GM12891 (cell line): Measurements from ENCODE around the gene ADGRD2.
"Not testable (repeated sequence)": the region's sequence is repeated elsewhere in the genome, so short reads cannot be mapped to it uniquely, and the experiment has no call there.

ENCODE experiments used
- DNase-seq: peaks from one replicate; pipeline ENCODE4 v3.0.0; 2011; ENCODE audit warnings: low spot score; ENCODE audit not compliant: insufficient read length
- FAIRE-seq: peaks from 2 replicates; lab custom pipeline; 2011; peaks lifted over from hg19 to GRCh38; lab: Jason Lieb, UNC
- PAX5 ChIP-seq: IDR thresholded peaks from 2 replicates; pipeline ENCODE4 v1.6.1; 2011; ENCODE audit warnings: low read length, moderate library complexity, mild to moderate bottlenecking; ENCODE audit not compliant: insufficient read depth, severe bottlenecking
- POLR2A ChIP-seq: IDR thresholded peaks from 2 replicates; pipeline ENCODE4 v1.6.1; 2011; ENCODE audit warnings: low read depth, low read length, control low read depth
- POLR2AphosphoS5 ChIP-seq: IDR thresholded peaks from 2 replicates; pipeline ENCODE4 v1.6.1; 2011; ENCODE audit warnings: low read depth, low read length, control low read depth
- POU2F2 ChIP-seq: IDR thresholded peaks from 2 replicates; pipeline ENCODE4 v1.6.1; 2011; ENCODE audit warnings: low read depth, mild to moderate bottlenecking, control low read depth, low read length, moderate library complexity
- SPI1 ChIP-seq: IDR thresholded peaks from 2 replicates; pipeline ENCODE4 v1.6.1; 2011; ENCODE audit warnings: low read depth, low read length, control low read depth
- TAF1 ChIP-seq: IDR thresholded peaks from 2 replicates; pipeline ENCODE4 v1.6.1; 2011; ENCODE audit warnings: low read depth, low read length, control low read depth

Gene ADGRD2

DNA sequence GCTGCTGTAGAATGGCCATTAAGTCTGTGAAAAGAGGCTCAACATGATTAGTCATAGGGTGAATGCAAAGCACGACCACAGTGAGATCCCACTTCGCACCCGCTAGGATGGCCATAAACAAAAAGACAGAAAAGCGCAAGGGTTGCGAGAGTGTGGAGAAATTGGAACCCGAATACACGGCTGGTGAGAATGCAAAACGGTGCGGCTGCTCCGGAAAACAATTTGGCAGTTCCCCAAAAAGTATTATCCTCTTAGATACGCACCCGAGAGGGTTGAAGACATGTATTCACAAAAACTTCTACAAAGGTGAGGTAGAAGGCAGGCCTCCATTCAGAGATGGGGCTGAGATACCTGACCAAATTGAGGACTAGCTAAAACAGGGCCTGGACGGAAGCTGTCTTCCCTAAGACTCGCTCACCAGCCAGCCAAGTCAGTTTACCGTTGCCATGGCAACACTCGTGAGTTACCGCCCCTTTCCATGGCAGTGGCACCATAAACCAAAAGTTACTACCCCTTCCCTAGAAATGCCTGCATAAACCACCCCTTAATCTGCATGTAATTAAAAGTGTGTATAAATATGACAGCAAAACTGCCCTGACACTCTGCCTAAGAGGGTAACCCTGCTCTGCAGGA lies 34.3 kb upstream of the ADGRD2 start:
- no peak for FAIRE-seq
- no peak for TF ChIP-seq POLR2AphosphoS5
- no peak for TF ChIP-seq PAX5
- DNase-seq = no peak

DNA sequence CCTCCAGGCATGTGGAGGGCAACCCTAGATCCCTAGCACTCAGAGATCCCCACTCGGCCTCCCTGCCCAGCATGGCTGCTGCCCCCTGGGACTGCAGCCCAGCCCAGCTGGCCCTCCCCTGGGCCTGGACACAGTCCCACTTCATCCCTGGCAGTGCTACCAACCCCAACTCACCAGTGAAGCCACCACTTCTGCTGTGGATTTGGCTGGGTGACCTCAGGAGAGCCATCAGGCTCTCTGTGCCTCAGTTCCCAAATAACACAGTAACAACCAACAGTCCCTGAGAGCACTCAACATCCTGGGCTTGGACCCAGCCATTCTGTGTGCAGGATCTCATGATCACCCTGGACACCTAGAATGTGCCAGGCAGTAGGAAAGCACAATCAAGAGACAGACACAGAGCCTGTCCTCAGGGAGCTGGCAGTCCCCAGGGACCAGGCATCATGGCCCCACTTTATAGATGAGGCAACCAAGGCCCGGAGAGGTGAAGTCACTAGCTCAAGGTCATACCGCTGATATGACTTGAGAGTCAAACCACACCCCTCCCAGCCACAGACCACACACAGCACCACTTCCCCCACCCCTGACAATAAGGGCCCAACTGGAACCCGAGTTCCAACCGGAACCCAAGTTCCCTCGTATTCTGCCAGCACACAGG lies 30.3 kb upstream of the ADGRD2 start:
- FAIRE-seq (no peak), DNase-seq (no peak)
- TF ChIP-seq SPI1 = no peak

DNA sequence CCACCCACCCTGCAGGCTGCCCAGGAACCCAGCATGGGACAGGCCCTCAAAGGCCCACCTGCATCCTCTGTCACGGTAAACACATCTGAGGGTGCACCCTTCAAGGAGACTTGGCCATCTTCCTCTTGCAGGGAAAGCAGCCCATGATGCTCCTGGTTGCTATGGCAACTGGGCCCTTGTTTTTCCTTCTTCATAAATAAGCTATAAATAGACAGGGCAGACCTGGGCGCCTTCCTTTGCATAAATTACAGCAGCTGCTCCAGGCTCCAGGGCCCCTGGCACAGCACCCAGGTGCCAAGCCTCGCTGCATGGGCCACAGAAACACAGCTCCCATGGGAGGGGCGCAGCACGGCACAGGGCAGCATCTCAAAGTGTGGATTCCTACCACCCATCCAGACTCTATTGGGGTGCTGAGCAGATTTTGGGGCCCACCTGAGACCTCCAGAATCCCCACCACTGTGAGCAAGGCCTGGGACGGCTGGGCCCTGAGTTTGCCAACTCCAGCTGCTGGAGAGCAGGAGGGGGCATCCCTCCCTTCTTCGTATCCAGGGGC lies 29.2 kb upstream of the ADGRD2 start:
- TF ChIP-seq POLR2AphosphoS5 (no peak), SPI1 (no peak), POU2F2 (no peak), PAX5 (no peak)
- no peak for FAIRE-seq
- no peak for DNase-seq

DNA sequence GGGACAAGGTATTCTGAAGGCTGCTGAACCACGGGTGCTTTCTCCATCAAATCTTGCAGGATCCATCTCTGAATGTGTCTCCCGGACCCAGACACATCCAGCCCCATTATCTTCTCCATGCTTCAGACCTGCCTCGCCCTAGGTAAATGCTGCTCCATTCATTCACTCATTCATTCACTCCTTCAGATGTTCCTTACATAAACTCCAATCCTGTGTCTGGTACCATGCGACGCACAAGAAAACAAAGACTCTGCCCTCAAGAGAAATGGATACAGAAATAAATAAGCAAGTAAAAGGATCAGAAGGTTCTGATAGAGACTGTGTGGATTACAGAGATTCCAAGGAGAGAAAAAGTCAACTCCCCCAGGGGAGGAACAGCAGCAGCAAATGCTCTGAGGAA lies 27.1 kb upstream of the ADGRD2 start:
- DNase-seq (no peak), FAIRE-seq (no peak)
- TF ChIP-seq TAF1 (no peak), POLR2A (no peak), POU2F2 (no peak), SPI1 (no peak), POLR2AphosphoS5 (no peak), PAX5 (no peak)

DNA sequence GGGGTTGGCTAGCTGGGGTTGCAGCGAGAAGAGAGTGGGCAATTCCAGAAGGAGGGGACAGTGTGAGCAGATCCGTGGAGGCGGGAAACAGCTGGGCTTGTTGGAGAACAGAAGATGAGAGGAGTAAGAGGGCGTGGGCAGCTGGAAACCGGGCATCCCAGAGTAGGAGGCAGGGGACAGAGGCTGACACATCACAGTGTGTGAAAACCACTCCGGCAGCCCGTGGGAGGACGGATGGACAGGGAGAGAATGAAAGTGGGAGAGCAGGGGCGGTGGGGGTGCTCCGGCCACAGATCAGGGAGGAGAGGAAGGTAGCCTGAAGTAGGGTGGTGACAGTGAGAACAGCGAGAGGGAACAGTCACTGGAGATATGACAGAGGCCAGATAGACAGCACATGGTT lies 26.7 kb upstream of the ADGRD2 start:
- TF ChIP-seq PAX5 (no peak), POLR2AphosphoS5 (no peak), POU2F2 (no peak), POLR2A (no peak), TAF1 (no peak), SPI1 (no peak)
- DNase-seq (no peak), FAIRE-seq (no peak)

DNA sequence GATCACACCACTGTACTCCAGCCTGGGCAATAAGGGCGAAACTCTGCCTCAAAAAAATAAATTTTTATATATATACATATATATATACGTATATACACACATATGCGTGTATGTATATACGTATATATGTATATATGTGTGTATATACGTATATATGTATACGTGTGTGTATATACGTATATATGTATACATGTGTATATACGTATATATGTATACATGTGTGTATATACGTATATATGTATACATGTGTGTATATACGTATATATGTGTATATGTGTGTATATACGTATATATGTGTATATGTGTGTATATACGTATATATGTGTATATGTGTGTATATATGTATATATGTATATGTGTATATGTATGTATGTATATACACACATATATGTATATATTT lies 24.5 kb upstream of the ADGRD2 start:
- DNase-seq = not testable (repeated sequence)

DNA sequence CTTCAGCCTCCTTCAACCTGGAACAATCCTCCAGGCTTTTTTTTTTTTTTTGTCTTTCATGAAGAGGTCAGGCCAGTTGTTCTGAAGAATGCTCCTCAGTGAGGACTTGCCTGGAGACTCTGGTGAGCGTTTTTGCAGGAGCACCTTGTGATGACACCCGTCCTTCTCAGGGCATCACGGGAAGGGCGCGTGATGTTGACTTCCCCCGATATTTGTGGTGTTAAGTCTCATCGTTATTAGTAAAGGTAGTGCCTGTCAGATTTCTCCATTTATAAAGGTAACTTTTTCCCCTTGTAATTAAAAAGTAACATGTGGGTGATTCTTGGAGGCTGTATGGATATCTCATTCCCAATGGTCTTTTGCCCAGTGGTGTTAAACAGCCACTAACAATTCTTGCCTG lies 23.9 kb upstream of the ADGRD2 start:
- DNase-seq = no peak
- FAIRE-seq = no peak
- no peak for TF ChIP-seq POLR2AphosphoS5
- TF ChIP-seq POU2F2 = no peak
- TF ChIP-seq PAX5 = no peak
- no peak for TF ChIP-seq TAF1
- TF ChIP-seq POLR2A = no peak
- TF ChIP-seq SPI1 = no peak

More for the DNA sequence above, 24.5 kb upstream of the ADGRD2 start:
- not testable (repeated sequence) for FAIRE-seq

DNA sequence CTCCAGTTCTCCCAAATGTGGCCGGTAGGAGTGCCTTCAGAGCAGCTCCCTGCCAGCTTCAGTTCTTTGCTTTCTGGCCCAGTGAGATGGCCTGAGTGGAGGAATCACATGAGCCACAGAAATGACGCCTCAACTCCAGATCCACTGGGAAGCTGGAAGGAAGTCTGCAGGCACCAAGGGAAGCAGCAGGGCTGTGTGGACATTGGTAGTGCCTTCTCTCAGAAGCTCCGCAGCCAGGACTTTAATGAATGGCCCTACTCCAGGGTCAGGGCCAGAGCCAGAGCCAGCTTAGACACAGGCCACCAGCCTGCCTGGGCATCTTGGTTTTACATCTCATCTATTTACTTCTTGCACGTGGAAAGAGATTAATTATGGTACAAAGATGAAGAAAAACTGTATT lies 23.0 kb upstream of the ADGRD2 start:
- DNase-seq = no peak
- no peak for FAIRE-seq
- TF ChIP-seq SPI1 (no peak), PAX5 (no peak), POU2F2 (no peak), POLR2AphosphoS5 (no peak), TAF1 (no peak), POLR2A (no peak)

DNA sequence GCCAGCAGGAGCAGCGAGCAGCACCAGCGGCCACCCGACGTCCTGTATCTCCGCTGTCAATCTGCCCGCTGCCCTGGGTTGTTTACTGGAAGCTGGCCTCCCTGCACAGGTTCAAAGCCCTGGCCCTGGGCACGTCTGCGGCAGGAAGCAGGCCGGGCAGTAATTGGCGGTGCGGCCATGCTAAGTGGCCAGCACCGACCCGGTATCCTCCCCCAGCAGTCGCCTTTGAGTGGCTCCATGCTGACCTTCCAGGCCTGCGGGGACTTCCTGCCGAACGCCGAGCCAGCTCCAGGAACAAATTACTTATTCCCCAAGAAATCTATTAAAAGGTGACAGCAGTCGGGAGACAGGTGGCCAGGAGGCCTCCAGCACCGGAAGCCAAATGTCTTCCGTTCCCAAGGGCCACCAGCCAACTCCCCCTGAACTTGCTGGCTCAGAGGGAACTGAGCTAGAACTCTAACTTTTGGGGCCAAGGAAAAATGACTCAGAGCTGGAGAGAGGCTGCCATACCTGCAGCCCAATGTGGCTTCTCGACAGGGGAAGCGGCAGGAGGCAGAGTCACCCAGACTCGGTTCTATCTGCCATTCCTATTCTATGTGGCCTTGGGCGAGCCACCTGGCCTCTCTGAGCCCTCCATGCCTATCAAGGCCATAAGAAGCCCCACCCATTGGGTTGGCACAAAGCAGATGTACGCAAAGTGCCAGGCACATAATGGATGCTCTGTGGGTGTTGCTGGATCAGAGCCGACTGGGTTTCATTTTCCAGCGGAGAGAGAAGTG lies 21.3 kb upstream of the ADGRD2 start:
- TF ChIP-seq PAX5 (no peak), POU2F2 (no peak), SPI1 (no peak), POLR2A (no peak)
- no peak for FAIRE-seq
- no peak for DNase-seq

DNA sequence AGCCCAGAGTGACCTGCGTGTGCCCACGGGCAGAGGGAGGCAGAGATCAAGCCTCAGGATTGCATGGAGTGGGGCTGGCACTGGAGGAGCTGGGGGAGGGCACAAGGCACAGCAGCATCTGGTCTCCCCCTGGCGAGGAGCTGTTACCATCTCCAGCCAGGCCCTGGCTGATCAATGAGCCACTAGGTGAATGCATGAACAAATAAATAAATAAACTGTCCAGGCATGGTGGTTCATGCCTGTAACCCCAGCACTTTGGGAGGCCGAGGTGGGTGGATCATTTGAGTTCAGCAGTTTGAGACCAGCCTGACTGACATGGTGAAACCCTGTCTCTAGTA lies 20.8 kb upstream of the ADGRD2 start:
- DNase-seq = no peak
- FAIRE-seq = no peak
- TF ChIP-seq SPI1 (no peak), POLR2A (no peak)

DNA sequence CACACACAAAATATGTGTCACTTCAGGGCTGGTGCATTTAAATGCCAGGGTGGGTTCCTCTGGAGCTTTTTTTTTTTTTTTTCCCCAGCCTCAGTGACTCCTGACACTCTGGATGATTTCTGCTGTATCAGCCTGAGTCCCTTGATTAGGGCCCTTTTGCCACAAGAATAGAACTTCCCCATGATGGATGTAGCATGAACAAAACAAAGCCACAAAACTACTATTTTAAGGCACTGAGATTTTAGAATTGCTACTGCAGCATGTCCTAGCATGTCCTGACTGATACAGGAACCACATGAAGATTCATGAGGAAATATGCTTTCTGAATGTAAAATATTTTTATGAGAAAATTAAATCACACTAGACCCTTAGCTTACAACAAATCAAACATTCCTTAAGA lies 13.9 kb upstream of the ADGRD2 start:
- FAIRE-seq = peak; percentile 47
- TF ChIP-seq PAX5 = no peak
- TF ChIP-seq SPI1 = no peak
- TF ChIP-seq TAF1 = no peak
- no peak for TF ChIP-seq POLR2AphosphoS5
- no peak for TF ChIP-seq POU2F2
- no peak for TF ChIP-seq POLR2A
- no peak for DNase-seq
